Mesothelial cell of epicardium (in vitro differentiated cells): ENCODE data around the gene NCOA7. TPM values are rescaled to one million over a fixed set of nuclear protein-coding genes. Genes with fewer than 3 reads are reported as not detected.

Experiments used
- DNase-seq, 2 experiments: peaks; one replicate each; pipeline ENCODE4 v3.0.0; 2021; ENCODE audit warnings: low spot score in 2 of 2; ENCODE audit not compliant: unreplicated experiment in 2 of 2
- H3K27ac Mint-ChIP-seq: 2 replicates; pipeline ENCODE4 v1.8.0; 2021; ENCODE audit warnings: mixed read lengths
- H3K27me3 Mint-ChIP-seq: 2 replicates; pipeline ENCODE4 v1.8.0; 2021; ENCODE audit warnings: low read depth, mixed read lengths
- H3K36me3 Mint-ChIP-seq: 2 replicates; pipeline ENCODE4 v1.8.0; 2021; ENCODE audit warnings: mixed read lengths
- H3K4me1 Mint-ChIP-seq: 2 replicates; pipeline ENCODE4 v1.8.0; 2021; ENCODE audit warnings: mixed read lengths
- H3K4me3 Mint-ChIP-seq: 2 replicates; pipeline ENCODE4 v1.8.0; 2021; ENCODE audit warnings: mild to moderate bottlenecking, moderate library complexity, mixed read lengths
- H3K9me3 Mint-ChIP-seq: 2 replicates; pipeline ENCODE4 v1.8.0; 2021; ENCODE audit warnings: mixed read lengths
- CTCF ChIP-seq: fragments of 200-600 bp; sonication (generic); IDR thresholded peaks from one replicate; pipeline ENCODE4 v1.5.0; 2021; ENCODE audit warnings: antibody characterized with exemption; ENCODE audit not compliant: unreplicated experiment
- total RNA-seq: library from RNA; stranded (reverse); gene quantifications from 3 replicates; pipeline ENCODE4 v1.2.1, GENCODE V29; 2021

Gene NCOA7
- total RNA-seq, 1 donor from 2014 or later: 52.4 TPM

- H3K27me3 Mint-ChIP-seq: peaks cover 77% of the 10 kb centered on the region
- H3K9me3 Mint-ChIP-seq: no peaks in the 10 kb centered on the region
- no peaks in the 10 kb centered on the region for H3K36me3 Mint-ChIP-seq
- TF ChIP-seq CTCF: no peak
- H3K4me1 Mint-ChIP-seq: peaks cover 47% of the 10 kb centered on the region
- DNase-seq: peak in 1 of 2 experiments; percentile 42
- peak overlapping the region; percentile 93 for H3K27ac Mint-ChIP-seq
- H3K4me3 Mint-ChIP-seq: peak overlapping the region; percentile 75
These were observed 42.2 kb upstream of the NCOA7 start for GRCh38 chr6:125748406-125749172.

DNA sequence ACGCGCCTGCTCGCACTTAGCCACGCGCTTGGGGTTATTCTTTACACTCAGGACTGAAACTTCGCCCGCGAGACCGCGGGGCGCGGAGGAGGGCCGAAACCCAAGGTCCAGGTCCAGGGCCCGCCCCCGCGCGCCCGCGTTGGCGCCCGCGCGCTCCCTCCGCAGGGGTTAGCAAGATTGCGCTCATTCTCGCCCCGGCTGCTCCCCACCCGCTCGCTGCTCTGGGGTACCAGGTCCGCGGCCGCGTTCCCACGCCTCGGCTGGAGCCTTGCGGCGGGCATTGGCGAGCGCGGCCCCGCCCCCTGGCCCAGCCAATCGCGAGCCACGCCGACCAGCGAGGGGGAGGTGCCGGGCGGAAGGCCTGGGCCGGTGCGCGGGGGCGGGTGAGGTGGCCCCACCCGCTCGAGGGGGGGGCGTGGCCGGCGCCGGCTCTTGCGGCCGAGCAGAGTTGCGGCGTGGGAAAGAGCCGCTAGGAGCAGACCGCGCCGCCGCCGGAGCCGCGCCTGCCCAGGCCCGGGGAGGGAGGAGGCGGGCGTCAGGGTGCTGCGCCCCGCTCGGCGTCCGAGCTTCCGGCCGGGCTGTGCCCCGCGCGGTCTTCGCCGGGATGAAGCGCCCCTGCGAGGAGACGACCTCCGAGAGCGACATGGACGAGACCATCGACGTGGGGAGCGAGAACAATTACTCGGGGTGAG lies 41.4 kb upstream of the NCOA7 start, which contains the start of gene HEY2:
HEY2 (plus strand) TSS at position 460 of the 692 bp plus-strand sequence; CDS start at position 605, 145 bp downstream.
- DNase-seq: peak; percentile 91 to 94
- no peaks in the 10 kb centered on the region for H3K9me3 Mint-ChIP-seq
- TF ChIP-seq CTCF: no peak
- peaks cover 72% of the 10 kb centered on the region for H3K27me3 Mint-ChIP-seq
- H3K4me3 Mint-ChIP-seq: peak within 1 kb of the TSS; percentile 80
- peak within 1 kb of the TSS; percentile 93 for H3K27ac Mint-ChIP-seq
- H3K4me1 Mint-ChIP-seq: peaks cover 47% of the 10 kb centered on the region
- no peaks in the 10 kb centered on the region for H3K36me3 Mint-ChIP-seq

GRCh38 chr6:125749865-125750691 lies 40.7 kb upstream of the NCOA7 start:
- peak overlapping the region; percentile 80 for H3K4me3 Mint-ChIP-seq
- H3K27me3 Mint-ChIP-seq: peaks cover 66% of the 10 kb centered on the region
- H3K4me1 Mint-ChIP-seq: peaks cover 47% of the 10 kb centered on the region
- H3K27ac Mint-ChIP-seq: peak overlapping the region; percentile 80
- no peak for DNase-seq
- no peak for TF ChIP-seq CTCF
- H3K36me3 Mint-ChIP-seq: no peaks in the 10 kb centered on the region
- no peaks in the 10 kb centered on the region for H3K9me3 Mint-ChIP-seq

DNA sequence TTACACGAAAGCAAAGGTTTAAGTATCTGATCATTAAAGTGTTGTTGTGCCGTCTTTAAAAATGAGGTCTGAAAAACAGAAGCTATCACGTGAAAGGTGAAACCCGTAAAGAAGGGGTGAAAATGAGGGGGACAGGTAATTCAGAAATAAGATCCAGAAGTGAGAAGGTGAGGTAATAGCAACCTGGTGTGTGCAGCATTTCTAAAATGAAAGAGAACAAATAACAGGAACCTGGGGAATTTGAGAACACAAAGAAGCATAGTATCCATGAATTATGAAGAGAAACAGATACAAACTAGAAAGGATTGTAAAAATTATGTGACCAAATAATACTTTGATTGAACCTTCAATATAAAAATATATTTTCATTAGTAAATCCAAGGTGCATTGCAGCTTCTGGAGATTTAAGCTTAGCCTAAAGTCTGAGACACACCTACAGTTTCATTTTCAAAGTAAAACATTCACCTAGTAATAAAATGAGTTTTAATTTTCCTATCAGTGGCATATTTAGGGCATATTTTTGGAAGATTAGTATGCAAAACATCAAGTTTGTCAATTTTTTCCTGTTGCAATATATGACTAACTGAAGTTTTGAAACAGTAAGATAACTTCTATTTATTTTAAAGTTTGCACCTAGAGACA lies 39.9 kb upstream of the NCOA7 start:
- Mint-ChIP-seq H3K9me3 (no peaks in the 10 kb centered on the region), H3K27me3 (peaks cover 59% of the 10 kb centered on the region), H3K27ac (no peak overlapping the region), H3K4me3 (peak overlapping the region; percentile 80), H3K4me1 (peaks cover 46% of the 10 kb centered on the region), H3K36me3 (no peaks in the 10 kb centered on the region)
- DNase-seq: no peak
- no peak for TF ChIP-seq CTCF

DNA sequence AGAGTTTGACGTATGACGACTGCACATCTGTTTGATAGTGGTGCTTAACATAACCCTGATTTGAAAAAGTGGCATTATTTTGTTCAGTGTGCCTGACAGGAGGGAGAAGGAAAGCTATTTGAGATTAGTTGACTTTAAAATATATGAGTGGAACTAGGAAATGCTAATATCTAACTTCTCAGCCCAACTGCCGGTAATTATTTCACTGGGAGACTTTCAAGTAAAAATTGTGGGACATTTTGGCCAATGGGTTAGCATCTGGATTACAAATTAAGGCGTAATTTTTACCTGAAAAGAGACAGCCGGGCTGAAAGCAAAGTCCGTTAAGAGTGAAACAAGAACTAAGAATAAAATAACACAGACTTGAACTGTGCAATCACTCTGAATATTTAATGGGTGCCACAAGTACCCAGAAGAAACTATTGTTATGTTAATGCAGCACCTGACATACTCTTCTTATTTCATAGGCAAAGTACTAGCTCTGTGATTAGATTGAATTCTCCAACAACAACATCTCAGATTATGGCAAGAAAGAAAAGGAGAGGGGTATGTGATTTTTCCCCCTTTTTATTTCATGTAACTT lies 39.3 kb upstream of the NCOA7 start:
- Mint-ChIP-seq H3K27ac (peak overlapping the region; percentile 59), H3K36me3 (no peaks in the 10 kb centered on the region), H3K9me3 (no peaks in the 10 kb centered on the region), H3K4me3 (peak overlapping the region; percentile 46), H3K4me1 (peaks cover 40% of the 10 kb centered on the region), H3K27me3 (peaks cover 53% of the 10 kb centered on the region)
- TF ChIP-seq CTCF: no peak
- DNase-seq: no peak
